Astrocyte of the spinal cord (primary cell): ENCODE data around the gene IGLL5.

Experiments used
- DNase-seq: peaks from one replicate; pipeline ENCODE4 v3.0.0; 2011; ENCODE audit warnings: low read depth, low spot score
- H3K4me3 ChIP-seq: 2 replicates; pipeline ENCODE4 v1.5.1; 2011; ENCODE audit warnings: low read depth, mild to moderate bottlenecking, low read length, moderate library complexity
- CTCF ChIP-seq: IDR thresholded peaks from 2 replicates; pipeline ENCODE4 v1.5.1; 2012; ENCODE audit warnings: low read depth, mild to moderate bottlenecking, low read length, inconsistent platforms
- in situ Hi-C: cut with HindIII; loops from 2 replicates; pipeline ENCODE4 v1.10.0; 2017; ENCODE audit warnings: low sequenced_read_pairs

IGLL5 gene

GRCh38 chr22:22887621-22888503 is at the start of gene IGLL5:
TSS of gene IGLL5 (plus strand) at chr22:22887816. CDS start at chr22:22888054, 238 bp downstream.
- no peak for DNase-seq
- in situ Hi-C loops, result no loop called here
- no peak for TF ChIP-seq CTCF
- no peak within 1 kb of the TSS for H3K4me3 ChIP-seq

GRCh38 chr22:22838148-22838786 is 49.3 kb upstream of the IGLL5 start:
- in situ Hi-C loops, result no loop called here
- no peak for DNase-seq
- H3K4me3 ChIP-seq, result no peak overlapping the region
- TF ChIP-seq CTCF, result no peak

- no peak for TF ChIP-seq CTCF
- no peak for DNase-seq
- no peak overlapping the region for H3K4me3 ChIP-seq
- in situ Hi-C loops, result no loop called here
Measured at GRCh38 chr22:22839570-22840314, 47.9 kb upstream of the IGLL5 start.

GRCh38 chr22:22840780-22841179 is 46.8 kb upstream of the IGLL5 start:
- in situ Hi-C loops, result no loop called here

GRCh38 chr22:22841598-22841997 is 46.0 kb upstream of the IGLL5 start:
- no peak overlapping the region for H3K4me3 ChIP-seq
- in situ Hi-C loops, result no loop called here
- no peak for DNase-seq
- TF ChIP-seq CTCF, result no peak

More at GRCh38 chr22:22840780-22841179, 46.8 kb upstream of the IGLL5 start:
- no peak for DNase-seq
- no peak overlapping the region for H3K4me3 ChIP-seq
- TF ChIP-seq CTCF, result no peak

- TF ChIP-seq CTCF, result no peak
- in situ Hi-C loops, result no loop called here
- no peak overlapping the region for H3K4me3 ChIP-seq
- DNase-seq, result no peak
Measured at GRCh38 chr22:22842085-22842484, 45.5 kb upstream of the IGLL5 start.
